GM12878 (cell line): ENCODE data around the gene ADCY5. TPM values are rescaled to one million over a fixed set of nuclear protein-coding genes. Genes with fewer than 3 reads are reported as not detected.

Experiments used
- ATAC-seq: fragments of 200-7000 bp; cut with Tn5 transposase; 3 replicates; pipeline ENCODE4 v1.9.1; 2020; ENCODE audit warnings: mild to moderate bottlenecking, moderate library complexity
- BruUV-seq: library from RNA; stranded (reverse); fragments of 400-500 nt; replicated peaks from 2 replicates; lab custom pipeline; 2021; lab: Mats Ljungman, UMichigan
- CTCF ChIA-PET: fragments of 300-600 bp; sonication (Branson Sonifier 250); formaldehyde crosslinking; extraction: SDS; loops from one replicate; lab custom pipeline; 2021; ENCODE audit warnings: inconsistent platforms; lab: Yijun Ruan, JAX
- POLR2A ChIA-PET: fragments of 350-600 bp; formaldehyde crosslinking; extraction: SDS; loops from one replicate; lab custom pipeline; 2021; ENCODE audit warnings: inconsistent platforms; lab: Charles Lee
- RAD21 ChIA-PET: fragments of 300-600 bp; sonication (Branson Sonifier 250); formaldehyde crosslinking; loops from one replicate; lab custom pipeline; 2023; ENCODE audit warnings: antibody characterized with exemption; ENCODE audit not compliant: unreplicated experiment; lab: Charles Lee
- SMC1A ChIA-PET: fragments of 300-600 bp; sonication (Branson Sonifier 250); formaldehyde crosslinking; loops from one replicate; lab custom pipeline; 2023; ENCODE audit not compliant: unreplicated experiment, uncharacterized antibody; lab: Charles Lee
- DNase-seq: peaks from one replicate; pipeline ENCODE4 v3.0.0-alpha.2; 2011; ENCODE audit warnings: low read depth, low spot score
- FAIRE-seq: peaks from 3 replicates; lab custom pipeline; 2011; peaks lifted over from hg19 to GRCh38; lab: Jason Lieb, UNC
- H2AFZ ChIP-seq: 2 replicates; pipeline ENCODE4 v1.6.0; 2011; ENCODE audit warnings: low read depth, low read length, control low read depth; ENCODE audit not compliant: control insufficient read depth
- H3K27ac ChIP-seq: 2 replicates; pipeline ENCODE4 v1.5.1; 2011; ENCODE audit warnings: control low read depth; ENCODE audit not compliant: control insufficient read depth, insufficient read depth
- H3K27me3 ChIP-seq, 2 experiments: replicated peaks in 1 of 2; 2 replicates each; pipeline versions ENCODE4 v1.6.0 to v1.6.1; 2011; ENCODE audit warnings: low read length in 1 of 2; ENCODE audit not compliant: control insufficient read depth in 2 of 2, insufficient read depth in 2 of 2
- H3K36me3 ChIP-seq, 2 experiments: 2 replicates each; pipeline ENCODE4 v1.5.1; 2011; ENCODE audit warnings: low read length in 1 of 2; ENCODE audit not compliant: control insufficient read depth in 2 of 2, insufficient read depth in 2 of 2
- H3K4me1 ChIP-seq: 2 replicates; pipeline ENCODE4 v1.6.1; 2011; ENCODE audit warnings: mild to moderate bottlenecking, low read length, moderate library complexity, mixed read lengths; ENCODE audit not compliant: control insufficient read depth, insufficient read depth
- H3K4me2 ChIP-seq: 2 replicates; pipeline ENCODE4 v1.6.0; 2011; ENCODE audit warnings: control low read depth; ENCODE audit not compliant: control insufficient read depth, insufficient read depth
- H3K4me3 ChIP-seq: fragments of 200-600 bp; sonication (generic); 2 replicates; pipeline ENCODE4 v1.5.1; 2016
- H3K79me2 ChIP-seq: 2 replicates; pipeline ENCODE4 v1.6.0; 2011; ENCODE audit warnings: low read length; ENCODE audit not compliant: control insufficient read depth, insufficient read depth
- H3K9ac ChIP-seq: 2 replicates; pipeline ENCODE4 v1.8.0; 2011; ENCODE audit warnings: low read length, control low read depth, mixed read lengths; ENCODE audit not compliant: control insufficient read depth, insufficient read depth
- H3K9me3 ChIP-seq: replicated peaks from 3 replicates; pipeline ENCODE4 v1.5.1; 2011; ENCODE audit warnings: mild to moderate bottlenecking, low read length; ENCODE audit not compliant: control insufficient read depth, insufficient read depth
- H4K20me1 ChIP-seq: 2 replicates; pipeline ENCODE4 v1.6.0; 2011; ENCODE audit not compliant: control insufficient read depth, insufficient read depth
- EED ChIP-seq: sonication (generic); IDR thresholded peaks from 2 replicates; pipeline ENCODE4 v1.6.1; 2016; ENCODE audit warnings: antibody characterized with exemption, low read depth
- IKZF1 ChIP-seq: fragments of 450-650 bp; conservative IDR thresholded peaks from 2 replicates; pipeline ENCODE4 v1.6.1; 2017; ENCODE audit warnings: antibody characterized with exemption, mild to moderate bottlenecking
- KLF5 ChIP-seq: fragments of 450-650 bp; IDR thresholded peaks from 2 replicates; pipeline ENCODE4 v1.6.1; 2014; ENCODE audit warnings: mild to moderate bottlenecking; ENCODE audit not compliant: partially characterized antibody
- POLR2A ChIP-seq: IDR thresholded peaks from 2 replicates; pipeline ENCODE4 v1.6.1; 2011; ENCODE audit warnings: low read depth, mild to moderate bottlenecking, low read length
- POU2F2 ChIP-seq: IDR thresholded peaks from 3 replicates; pipeline ENCODE4 v1.6.1; 2011; ENCODE audit warnings: low read depth, mild to moderate bottlenecking, low read length, borderline replicate concordance
- SIX5 ChIP-seq: IDR thresholded peaks from 2 replicates; pipeline ENCODE4 v1.6.1; 2011; ENCODE audit warnings: mild to moderate bottlenecking, low read depth, low read length, moderate library complexity; ENCODE audit not compliant: severe bottlenecking
- SPI1 ChIP-seq: IDR thresholded peaks from 2 replicates; pipeline ENCODE4 v1.6.1; 2011; ENCODE audit warnings: low read depth, mild to moderate bottlenecking, low read length, moderate library complexity, borderline replicate concordance; ENCODE audit not compliant: insufficient read depth
- SREBF1 ChIP-seq: IDR thresholded peaks from 2 replicates; pipeline ENCODE4 v1.6.1; 2012; ENCODE audit warnings: mild to moderate bottlenecking, low read length
- TCF3 ChIP-seq: IDR thresholded peaks from 2 replicates; pipeline ENCODE4 v1.6.1; 2012; ENCODE audit warnings: low read depth, mild to moderate bottlenecking, low read length, borderline replicate concordance; ENCODE audit not compliant: insufficient read depth
- YY1 ChIP-seq: IDR thresholded peaks from 2 replicates; pipeline ENCODE4 v1.6.1; 2011; ENCODE audit warnings: low read depth, mild to moderate bottlenecking, low read length
- WGBS: methylation state at CpG from one replicate; pipeline ENCODE4 v1.1.6; 2016; ENCODE audit warnings: low lambda C conversion rate; ENCODE audit not compliant: insufficient replicate concordance, insufficient coverage; ENCODE audit errors: missing lambda C conversion rate; 5-methylcytosine and 5-hydroxymethylcytosine counted together
- in situ Hi-C: fragments of 300-500 bp; cut with MboI; formaldehyde crosslinking; loops from 9 replicates; pipeline ENCODE4 v1.14.3; 2018; ENCODE audit warnings: mixed read lengths
- intact Hi-C: fragments of 100-400 bp; cut with micrococcal nuclease; formaldehyde crosslinking; loops from one replicate; pipeline ENCODE4 v1.14.2; 2022; ENCODE audit not compliant: unreplicated experiment
- polyA plus RNA-seq, 11 experiments: library from polyadenylated mRNA; depleted of rRNA in 4 of 11; unstranded in 6 of 11; stranded (reverse) in 5 of 11; fragments of >200 nt; fragmentation: Nextera tagmentation in 4 of 11; fragmentation: Illumina TruSeq in 1 of 11; extraction: Ambion mirVana in 4 of 11; extraction: Trizol in 1 of 11; gene quantifications; 1 replicate in 1 of 11; 2 replicates in 10 of 11; pipeline versions ENCODE4 v1.2.1 to v1.2.3, GENCODE V29; 2011 to 2016; ENCODE audit warnings: inconsistent platforms in 2 of 11, missing spikeins in 2 of 11, low read depth in 1 of 11
- total RNA-seq, 4 experiments: library from RNA; depleted of rRNA in 3 of 4; stranded (reverse); fragments of >200 nt in 3 of 4; fragmentation: Illumina TruSeq in 1 of 4; extraction: Trizol in 1 of 4; gene quantifications; 2 replicates each; pipeline versions ENCODE4 v1.2.1 to v1.2.3, GENCODE V29; 2013 to 2021
- TF ChIP-seq, protein P1 (sequence below): fragments of 450-650 bp; IDR thresholded peaks from 2 replicates; pipeline ENCODE4 v1.6.1; 2017; ENCODE audit warnings: low read depth, mild to moderate bottlenecking, moderate library complexity
- TF ChIP-seq, protein P2 (sequence below): IDR thresholded peaks from 2 replicates; pipeline ENCODE4 v1.6.1; 2012; ENCODE audit warnings: low read depth, low read length, improper control_type of control experiment

Gene ADCY5
- total and polyA plus RNA-seq, 10 of the 15 experiments (the other 5 are each of a cell fraction or from before 2014, with no cell fraction given), result under 0.01 to 0.24 (median 0.02) TPM; not detected in 4

DNA sequence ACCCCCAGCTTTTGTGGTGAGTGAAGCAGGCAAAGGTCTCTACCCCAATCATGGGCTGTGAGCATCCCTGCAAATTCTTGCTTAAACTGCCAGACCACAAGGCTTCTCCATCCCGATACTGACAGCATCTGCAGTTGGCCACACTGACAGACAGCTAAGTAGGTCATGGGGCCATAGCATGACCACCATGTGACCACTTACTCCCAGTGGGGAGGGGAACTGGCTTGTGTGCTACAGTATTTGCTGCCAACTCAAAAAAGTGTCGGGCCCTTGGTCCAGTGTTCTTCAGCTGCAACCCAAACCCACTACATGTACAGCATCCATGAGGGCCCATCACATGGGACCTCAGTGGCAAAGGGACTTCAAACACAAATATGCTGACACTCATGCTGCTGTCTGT lies 143.7 kb downstream of the ADCY5 start:
- Histone ChIP-seq H3K79me2 (no peaks in the 10 kb centered on the region), H3K9ac (no peak overlapping the region), H3K4me3 (no peak overlapping the region), H3K27me3 (peaks cover 0 to 1% of the 10 kb centered on the region in 2 experiments; a peak in 2 of 4 replicates), H2AFZ (no peak overlapping the region), H3K9me3 (no peaks in the 10 kb centered on the region), H3K4me1 (no peaks in the 10 kb centered on the region), H3K36me3 (no peaks in the 10 kb centered on the region), H3K27ac (no peak overlapping the region), H3K4me2 (no peak overlapping the region), H4K20me1 (no peaks in the 10 kb centered on the region)
- BruUV-seq, result no TSS peak
- ChIA-PET CTCF (interaction anchor here (1.0 kb wide), 1 partner anchor 15 kb away, joined by 3 read pairs; no protein-coding TSS in a partner anchor), SMC1A (no interaction called here), RAD21 (no interaction called here), POLR2A (no interaction called here)
- intact Hi-C loops, result no loop called here
- no peak for FAIRE-seq
- no peak for DNase-seq
- no peak for TF ChIP-seq POLR2A
- TF ChIP-seq, protein P1, sequence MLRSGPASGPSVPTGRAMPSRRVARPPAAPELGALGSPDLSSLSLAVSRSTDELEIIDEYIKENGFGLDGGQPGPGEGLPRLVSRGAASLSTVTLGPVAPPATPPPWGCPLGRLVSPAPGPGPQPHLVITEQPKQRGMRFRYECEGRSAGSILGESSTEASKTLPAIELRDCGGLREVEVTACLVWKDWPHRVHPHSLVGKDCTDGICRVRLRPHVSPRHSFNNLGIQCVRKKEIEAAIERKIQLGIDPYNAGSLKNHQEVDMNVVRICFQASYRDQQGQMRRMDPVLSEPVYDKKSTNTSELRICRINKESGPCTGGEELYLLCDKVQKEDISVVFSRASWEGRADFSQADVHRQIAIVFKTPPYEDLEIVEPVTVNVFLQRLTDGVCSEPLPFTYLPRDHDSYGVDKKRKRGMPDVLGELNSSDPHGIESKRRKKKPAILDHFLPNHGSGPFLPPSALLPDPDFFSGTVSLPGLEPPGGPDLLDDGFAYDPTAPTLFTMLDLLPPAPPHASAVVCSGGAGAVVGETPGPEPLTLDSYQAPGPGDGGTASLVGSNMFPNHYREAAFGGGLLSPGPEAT, result no peak
- no peak for ATAC-seq
- in situ Hi-C loops, result no loop called here
- WGBS, result 46% methylated on average over 2 of the region's 2 CpGs

DNA sequence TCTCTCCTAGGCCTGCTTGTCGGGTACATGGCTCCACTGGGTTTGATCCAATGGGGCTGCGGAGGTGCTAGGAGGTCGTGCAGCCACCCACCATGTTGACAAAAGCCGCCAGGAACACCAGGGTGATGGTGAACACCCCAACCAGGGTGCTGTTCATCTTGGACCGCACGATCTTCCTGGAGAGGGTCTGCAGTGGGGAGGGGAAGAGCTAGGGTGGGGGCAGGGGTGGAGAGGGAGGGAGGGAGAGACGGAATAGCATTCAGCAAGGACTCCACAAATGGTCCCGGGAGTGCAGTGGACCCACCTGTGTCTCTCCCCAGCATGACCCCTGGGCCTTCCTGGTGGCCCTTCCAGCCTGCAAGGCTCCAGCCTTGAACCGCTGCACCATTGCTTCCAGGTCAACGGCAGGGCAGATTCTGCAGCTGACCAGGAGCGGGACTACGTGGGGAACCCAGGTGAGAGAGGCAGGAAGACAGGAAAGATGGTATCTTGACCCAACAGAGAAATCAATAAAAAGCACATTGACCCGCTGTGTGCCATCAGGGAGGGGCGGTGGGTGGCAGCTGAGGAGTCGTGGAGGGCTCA lies 144.8 kb downstream of the ADCY5 start:
- H3K36me3 ChIP-seq, result no peaks in the 10 kb centered on the region
- 33% methylated on average over 12 of the region's 15 CpGs for WGBS
- H3K9me3 ChIP-seq, result no peaks in the 10 kb centered on the region
- H2AFZ ChIP-seq, result no peak overlapping the region
- intact Hi-C loops (no loop called here), in situ Hi-C loops (no loop called here)
- no TSS peak for BruUV-seq
- no peaks in the 10 kb centered on the region for H3K79me2 ChIP-seq
- no peaks in the 10 kb centered on the region; a peak in 1 of 4 replicates for H3K27me3 ChIP-seq
- no peak overlapping the region for H3K4me2 ChIP-seq
- no peaks in the 10 kb centered on the region for H4K20me1 ChIP-seq
- no peak for FAIRE-seq
- no peak for DNase-seq
- H3K9ac ChIP-seq, result no peak overlapping the region
- ChIA-PET POLR2A (no interaction called here), RAD21 (interaction anchor here (0.6 kb wide), 1 partner anchor 18 kb away, joined by 3 read pairs; no protein-coding TSS in a partner anchor), SMC1A (no interaction called here), CTCF (no interaction called here)
- H3K4me3 ChIP-seq, result no peak overlapping the region
- no peak overlapping the region for H3K27ac ChIP-seq
- ATAC-seq, result no peak
- no peaks in the 10 kb centered on the region for H3K4me1 ChIP-seq
- no peak for TF ChIP-seq SREBF1
- TF ChIP-seq TCF3, result no peak
- TF ChIP-seq SIX5, result no peak
- TF ChIP-seq SPI1, result no peak
- TF ChIP-seq IKZF1, result no peak
- no peak for TF ChIP-seq YY1
- TF ChIP-seq, protein P2, sequence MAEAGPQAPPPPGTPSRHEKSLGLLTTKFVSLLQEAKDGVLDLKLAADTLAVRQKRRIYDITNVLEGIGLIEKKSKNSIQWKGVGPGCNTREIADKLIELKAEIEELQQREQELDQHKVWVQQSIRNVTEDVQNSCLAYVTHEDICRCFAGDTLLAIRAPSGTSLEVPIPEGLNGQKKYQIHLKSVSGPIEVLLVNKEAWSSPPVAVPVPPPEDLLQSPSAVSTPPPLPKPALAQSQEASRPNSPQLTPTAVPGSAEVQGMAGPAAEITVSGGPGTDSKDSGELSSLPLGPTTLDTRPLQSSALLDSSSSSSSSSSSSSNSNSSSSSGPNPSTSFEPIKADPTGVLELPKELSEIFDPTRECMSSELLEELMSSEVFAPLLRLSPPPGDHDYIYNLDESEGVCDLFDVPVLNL, result no peak
- no peak for TF ChIP-seq POU2F2
- TF ChIP-seq KLF5, result no peak
- TF ChIP-seq EED, result no peak
